A549 treated with AZD2906 at 1 μM for 4 hours (cell line): ENCODE measurements around the gene PTMS. TPM values are rescaled to one million over a fixed set of nuclear protein-coding genes. Genes with fewer than 3 reads are reported as not detected.

Source experiments
- total RNA-seq: library from RNA; stranded (reverse); fragments of 200-300 nt; extraction: Qiagen RNA extraction; gene quantifications from 5 replicates; pipeline ENCODE4 v1.2.3, GENCODE V29; 2022

PTMS gene, protein sequence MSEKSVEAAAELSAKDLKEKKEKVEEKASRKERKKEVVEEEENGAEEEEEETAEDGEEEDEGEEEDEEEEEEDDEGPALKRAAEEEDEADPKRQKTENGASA
- total RNA-seq = 589 to 916 TPM (median 868 TPM) in 5 replicates

DNA sequence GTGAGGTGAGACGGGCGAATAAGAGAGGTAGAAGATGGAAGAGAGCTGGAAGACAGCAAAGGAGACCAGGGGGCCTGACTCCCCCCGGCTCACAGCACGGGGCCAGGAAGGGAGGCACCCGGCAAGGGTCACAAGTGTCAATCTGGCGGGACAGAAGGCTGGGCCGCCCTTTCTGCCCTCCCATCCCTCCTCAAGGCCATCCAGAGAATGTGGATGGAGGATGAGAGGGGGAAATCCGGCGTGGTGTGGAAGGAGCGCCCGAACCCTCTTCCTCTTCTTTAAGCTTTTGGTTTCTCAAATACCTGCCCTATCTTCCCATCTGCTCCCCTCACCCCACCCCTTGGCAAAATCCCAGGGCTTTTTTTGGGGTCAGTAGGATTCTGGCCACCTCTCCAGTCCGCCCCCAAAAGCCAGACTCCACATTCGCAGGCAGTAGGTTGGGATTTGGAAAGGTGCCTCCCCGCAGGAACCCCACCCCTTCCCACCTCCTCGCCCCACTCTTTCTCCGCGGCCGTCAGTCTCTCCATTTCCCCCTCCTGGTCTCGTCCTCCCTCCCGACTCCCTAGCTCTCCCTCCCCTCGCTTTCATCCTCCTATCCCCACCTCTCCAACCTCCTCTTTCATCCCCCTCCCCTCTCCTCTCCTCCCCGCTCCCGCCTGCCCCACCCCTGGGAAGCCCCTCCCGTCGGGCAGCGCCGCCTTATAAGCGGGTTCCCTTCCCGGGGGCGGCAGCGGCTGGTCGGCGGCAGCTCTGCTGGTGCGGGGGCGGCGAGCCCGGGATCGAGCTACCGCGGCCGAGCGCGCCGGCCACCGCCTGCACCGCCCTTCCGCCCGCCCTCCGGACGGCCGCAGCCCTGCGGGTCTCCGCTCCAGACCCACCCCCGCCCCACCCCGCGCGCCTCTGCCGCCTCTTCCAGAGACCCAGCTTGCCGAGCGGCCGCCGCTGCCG lies at the start of gene PTMS:
Gene PTMS (plus strand): TSS at position 730 of the 948 bp plus-strand sequence. CDS start 343 bp downstream, outside the sequence.

GRCh38 chr12:6723607-6724408 lies 42.4 kb upstream of the PTMS start, which contains the start of gene COPS7A:
Gene COPS7A, plus strand, starts transcription at chr12:6724046. Its CDS starts 611 bp downstream, at chr12:6724657.

GRCh38 chr12:6752921-6753771 lies 13.0 kb upstream of the PTMS start, which contains the start of gene MLF2:
Gene MLF2, minus strand, starts transcription at chr12:6753141. Its CDS starts 807 bp downstream, at chr12:6752334.

DNA sequence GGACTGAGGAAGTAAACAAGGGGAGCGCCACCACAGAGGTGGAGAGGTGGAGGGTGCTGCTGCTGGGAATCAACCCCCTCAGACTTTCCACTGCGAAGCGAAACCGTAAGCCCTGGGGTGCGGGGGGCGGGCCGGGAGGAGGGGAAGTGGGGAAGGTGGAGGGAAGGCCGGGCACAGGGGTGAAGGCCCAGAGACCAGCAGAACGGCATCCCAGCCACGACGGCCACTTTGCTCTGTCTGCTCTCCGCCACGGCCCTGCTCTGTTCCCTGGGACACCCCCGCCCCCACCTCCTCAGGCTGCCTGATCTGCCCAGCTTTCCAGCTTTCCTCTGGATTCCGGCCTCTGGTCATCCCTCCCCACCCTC lies 6.2 kb downstream of the PTMS start, which contains the start of gene LAG3:
Gene LAG3 (plus strand): TSS at position 190 of the 365 bp plus-strand sequence. CDS start 333 bp downstream, outside the sequence.

DNA sequence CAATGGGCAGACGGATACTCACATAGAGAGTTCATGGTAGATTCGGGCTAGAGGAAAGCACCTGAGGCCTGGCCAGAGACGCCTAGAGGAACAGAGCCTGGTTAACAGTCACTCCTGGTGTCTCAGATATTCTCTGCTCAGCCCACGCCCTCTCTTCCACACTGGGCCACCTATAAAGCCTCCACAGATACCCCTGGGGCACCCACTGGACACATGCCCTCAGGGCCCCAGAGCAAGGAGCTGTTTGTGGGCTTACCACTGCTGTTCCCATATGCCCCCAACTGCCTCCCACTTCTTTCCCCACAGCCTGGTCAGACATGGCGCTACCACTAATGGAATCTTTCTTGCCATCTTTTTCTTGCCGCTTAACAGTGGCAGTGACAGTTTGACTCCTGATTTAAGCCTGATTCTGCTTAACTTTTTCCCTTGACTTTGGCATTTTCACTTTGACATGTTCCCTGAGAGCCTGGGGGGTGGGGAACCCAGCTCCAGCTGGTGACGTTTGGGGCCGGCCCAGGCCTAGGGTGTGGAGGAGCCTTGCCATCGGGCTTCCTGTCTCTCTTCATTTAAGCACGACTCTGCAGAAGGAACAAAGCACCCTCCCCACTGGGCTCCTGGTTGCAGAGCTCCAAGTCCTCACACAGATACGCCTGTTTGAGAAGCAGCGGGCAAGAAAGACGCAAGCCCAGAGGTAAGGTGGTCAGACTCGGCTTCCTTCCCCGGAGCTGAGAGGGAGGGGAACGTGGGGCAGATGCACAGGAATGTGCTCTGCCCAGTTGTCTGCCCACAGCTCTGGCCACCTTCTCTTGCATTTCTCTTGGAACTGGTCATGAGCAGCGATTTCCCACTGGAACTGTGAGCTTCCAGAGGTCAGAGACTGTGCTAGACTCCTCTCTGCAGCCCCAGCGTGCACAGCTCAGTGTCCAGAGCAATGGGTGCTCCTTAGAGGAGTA lies 23.1 kb downstream of the PTMS start, which contains the start of gene CD4:
Gene CD4 (plus strand): TSS at position 557 of the 953 bp plus-strand sequence. CDS start 10,611 bp downstream, outside the sequence.

Other genes with a start within 250 kb of the PTMS start
- 6,774 to 9,343 TPM (median 8,942 TPM) in 5 replicates for gene GAPDH, start 231.8 kb upstream of the PTMS start, total RNA-seq
- gene IFFO1, start 210.3 kb upstream of the PTMS start, total RNA-seq = 1.5 to 2.3 TPM (median 1.6 TPM) in 5 replicates
- 86.7 to 99.6 TPM (median 96.7 TPM) in 5 replicates for gene NOP2, start 198.1 kb upstream of the PTMS start, total RNA-seq
- gene CHD4, start 159.0 kb upstream of the PTMS start, total RNA-seq = 52.7 to 76.9 TPM (median 54.3 TPM) in 5 replicates
- 0.53 to 0.92 TPM (median 0.65 TPM) in 5 replicates for gene LPAR5, start 130.4 kb upstream of the PTMS start, total RNA-seq
- gene ACRBP, start 118.9 kb upstream of the PTMS start, total RNA-seq = 0.13 to 0.28 TPM (median 0.17 TPM) in 3 of 5 replicates, not detected in the others
- 12.0 to 17.7 TPM (median 14.7 TPM) in 5 replicates for gene ING4, start 103.2 kb upstream of the PTMS start, total RNA-seq
- 50.4 to 60.8 TPM (median 56.9 TPM) in 5 replicates for gene ZNF384, start 77.0 kb upstream of the PTMS start, total RNA-seq
- gene PIANP, start 65.5 kb upstream of the PTMS start, total RNA-seq = 0.75 to 1.00 TPM (median 0.92 TPM) in 5 replicates
- gene COPS7A, start 42.3 kb upstream of the PTMS start, total RNA-seq = 50.2 to 55.9 TPM (median 55.2 TPM) in 5 replicates
- gene MLF2, start 13.2 kb upstream of the PTMS start, total RNA-seq = 268 to 304 TPM (median 292 TPM) in 5 replicates
- 0.83 to 1.6 TPM (median 1.4 TPM) in 5 replicates for gene LAG3, start 6.2 kb downstream of the PTMS start, total RNA-seq
- 0.01 to 0.06 TPM in 2 of 5 replicates, not detected in the others for gene CD4, start 23.2 kb downstream of the PTMS start, total RNA-seq
- gene GPR162, start 55.5 kb downstream of the PTMS start, total RNA-seq = 0.26 to 0.41 TPM (median 0.33 TPM) in 5 replicates
- 22.2 to 28.3 TPM (median 26.4 TPM) in 5 replicates for gene P3H3, start 62.0 kb downstream of the PTMS start, total RNA-seq
- 0.92 to 2.1 TPM (median 1.4 TPM) in 5 replicates for gene GNB3, start 74.6 kb downstream of the PTMS start, total RNA-seq
- 72.8 to 80.0 TPM (median 76.6 TPM) in 5 replicates for gene CDCA3, start 84.9 kb downstream of the PTMS start, total RNA-seq
- gene USP5, start 85.8 kb downstream of the PTMS start, total RNA-seq = 71.9 to 93.6 TPM (median 77.7 TPM) in 5 replicates
- 1,494 to 1,665 TPM (median 1,624 TPM) in 5 replicates for gene TPI1, start 101.2 kb downstream of the PTMS start, total RNA-seq
- gene SPSB2, start 106.9 kb downstream of the PTMS start, total RNA-seq = 24.5 to 34.1 TPM (median 33.9 TPM) in 5 replicates
- gene LRRC23, start 138.5 kb downstream of the PTMS start, total RNA-seq = 15.6 to 19.4 TPM (median 16.9 TPM) in 5 replicates
- gene ENO2, start 148.2 kb downstream of the PTMS start, total RNA-seq = 29.0 to 33.1 TPM (median 32.0 TPM) in 5 replicates
- 50.9 to 76.0 TPM (median 73.6 TPM) in 5 replicates for gene ATN1, start 161.6 kb downstream of the PTMS start, total RNA-seq
- not detected in 5 replicates for gene RNU7-1, start 177.5 kb downstream of the PTMS start, total RNA-seq
- gene C12orf57, start 177.7 kb downstream of the PTMS start, total RNA-seq = 261 to 320 TPM (median 303 TPM) in 5 replicates
- 9.1 to 13.5 TPM (median 10.5 TPM) in 5 replicates for gene PTPN6, start 185.0 kb downstream of the PTMS start, total RNA-seq
- gene PHB2, start 204.3 kb downstream of the PTMS start, total RNA-seq = 316 to 337 TPM (median 328 TPM) in 5 replicates
- 54.5 to 63.2 TPM (median 59.6 TPM) in 5 replicates for gene EMG1, start 204.6 kb downstream of the PTMS start, total RNA-seq